HepG2 (cell line): ENCODE measurements around the gene ST6GALNAC6. TPM values are rescaled to one million over a fixed set of nuclear protein-coding genes. Genes with fewer than 3 reads are reported as not detected.

Source experiments
- ARID2 ChIP-seq: sonication (generic); formaldehyde crosslinking; IDR thresholded peaks from 2 replicates; pipeline ENCODE4 v1.8.1; 2022; ENCODE audit warnings: mild to moderate bottlenecking, missing genetic modification reagents, borderline replicate concordance
- ARID4A ChIP-seq: sonication (generic); formaldehyde crosslinking; IDR thresholded peaks from 2 replicates; pipeline ENCODE4 v1.5.0; 2020; ENCODE audit warnings: mild to moderate bottlenecking, missing genetic modification reagents, borderline replicate concordance
- ARNT ChIP-seq: fragments of 450-650 bp; IDR thresholded peaks from 2 replicates; pipeline ENCODE4 v1.6.1; 2017
- DNMT1 ChIP-seq: sonication (generic); formaldehyde crosslinking; IDR thresholded peaks from 2 replicates; pipeline ENCODE4 v1.5.1; 2020; ENCODE audit warnings: mild to moderate bottlenecking, missing genetic modification reagents
- FOXO1 ChIP-seq: sonication (generic); formaldehyde crosslinking; IDR thresholded peaks from 2 replicates; pipeline ENCODE4 v1.4.0; 2020; ENCODE audit warnings: missing genetic modification reagents
- HNRNPL ChIP-seq: fragments of 200-400 bp; formaldehyde crosslinking; IDR thresholded peaks from 2 replicates; pipeline ENCODE4 v1.6.1; 2017; ENCODE audit warnings: mild to moderate bottlenecking, low read depth, low read length
- HNRNPLL ChIP-seq: fragments of 200-400 bp; formaldehyde crosslinking; IDR thresholded peaks from 2 replicates; pipeline ENCODE4 v1.6.1; 2017; ENCODE audit warnings: mild to moderate bottlenecking, low read depth, low read length; ENCODE audit not compliant: poor library complexity, severe bottlenecking
- PHF5A ChIP-seq: IDR thresholded peaks from one replicate; pipeline ENCODE4 v1.6.1; 2018; ENCODE audit warnings: low read depth, missing genetic modification reagents; ENCODE audit not compliant: unreplicated experiment
- REPIN1 ChIP-seq: sonication (generic); formaldehyde crosslinking; IDR thresholded peaks from 2 replicates; pipeline ENCODE4 v1.8.0; 2022; ENCODE audit warnings: missing genetic modification reagents, low read depth, mild to moderate bottlenecking, borderline replicate concordance
- REXO4 ChIP-seq: sonication (generic); formaldehyde crosslinking; IDR thresholded peaks from 2 replicates; pipeline ENCODE4 v1.8.0; 2022; ENCODE audit warnings: missing genetic modification reagents, mild to moderate bottlenecking, borderline replicate concordance
- SNRNP70 ChIP-seq: fragments of 200-400 bp; formaldehyde crosslinking; IDR thresholded peaks from 2 replicates; pipeline ENCODE4 v1.6.1; 2017; ENCODE audit warnings: mild to moderate bottlenecking, low read depth, low read length, moderate library complexity
- SP4 ChIP-seq: sonication (generic); formaldehyde crosslinking; IDR thresholded peaks from 2 replicates; pipeline ENCODE4 v1.8.1; 2023; ENCODE audit warnings: mild to moderate bottlenecking, missing genetic modification reagents
- SUZ12 ChIP-seq: fragments of 150-350 bp; IDR thresholded peaks from 2 replicates; pipeline ENCODE4 v1.6.1; 2014; ENCODE audit warnings: low read depth, low read length
- ZFP1 ChIP-seq: IDR thresholded peaks from 2 replicates; pipeline ENCODE4 v1.6.1; 2016
- ZNF343 ChIP-seq: sonication (generic); formaldehyde crosslinking; IDR thresholded peaks from 2 replicates; pipeline ENCODE4 v1.4.0; 2020; ENCODE audit warnings: mild to moderate bottlenecking, missing genetic modification reagents
- ZNF607 ChIP-seq: sonication (generic); formaldehyde crosslinking; IDR thresholded peaks from 2 replicates; pipeline ENCODE4 v1.5.1; 2020; ENCODE audit warnings: missing genetic modification reagents, mild to moderate bottlenecking, borderline replicate concordance
- ZNF687 ChIP-seq: sonication (generic); formaldehyde crosslinking; IDR thresholded peaks from 2 replicates; pipeline ENCODE4 v1.5.1; 2020; ENCODE audit warnings: mild to moderate bottlenecking, missing genetic modification reagents, moderate library complexity
- ZZZ3 ChIP-seq: sonication (generic); formaldehyde crosslinking; IDR thresholded peaks from 2 replicates; pipeline ENCODE4 v1.4.0; 2020; ENCODE audit warnings: missing genetic modification reagents, mild to moderate bottlenecking, borderline replicate concordance
- polyA plus RNA-seq, 8 experiments: library from polyadenylated mRNA; depleted of rRNA in 3 of 8; stranded (reverse) in 7 of 8; unstranded in 1 of 8; fragments of >200 nt; fragmentation: Illumina TruSeq in 4 of 8; extraction: Trizol in 4 of 8; gene quantifications; 2 replicates each; pipeline versions ENCODE4 v1.2.1 to v1.2.3, GENCODE V29; 2011 to 2016; ENCODE audit warnings: low read depth in 4 of 8, missing spikeins in 1 of 8, mixed read lengths in 1 of 8; ENCODE audit not compliant: insufficient read depth in 1 of 8
- total RNA-seq, 5 experiments: library from RNA; depleted of rRNA; stranded (reverse); fragments of >200 nt; fragmentation: Illumina TruSeq; extraction: Trizol; gene quantifications; 2 replicates each; pipeline ENCODE4 v1.2.3, GENCODE V29; 2016; ENCODE audit warnings: low read depth in 1 of 5
- TF ChIP-seq, protein P1 (sequence below): IDR thresholded peaks from 2 replicates; pipeline ENCODE4 v1.6.1; 2016; ENCODE audit warnings: control low read depth

The ST6GALNAC6 gene
- total and polyA plus RNA-seq, 2 of the 13 experiments (the other 11 are each of a cell fraction or from before 2014, with no cell fraction given) = 18.5 to 65.4 TPM

DNA sequence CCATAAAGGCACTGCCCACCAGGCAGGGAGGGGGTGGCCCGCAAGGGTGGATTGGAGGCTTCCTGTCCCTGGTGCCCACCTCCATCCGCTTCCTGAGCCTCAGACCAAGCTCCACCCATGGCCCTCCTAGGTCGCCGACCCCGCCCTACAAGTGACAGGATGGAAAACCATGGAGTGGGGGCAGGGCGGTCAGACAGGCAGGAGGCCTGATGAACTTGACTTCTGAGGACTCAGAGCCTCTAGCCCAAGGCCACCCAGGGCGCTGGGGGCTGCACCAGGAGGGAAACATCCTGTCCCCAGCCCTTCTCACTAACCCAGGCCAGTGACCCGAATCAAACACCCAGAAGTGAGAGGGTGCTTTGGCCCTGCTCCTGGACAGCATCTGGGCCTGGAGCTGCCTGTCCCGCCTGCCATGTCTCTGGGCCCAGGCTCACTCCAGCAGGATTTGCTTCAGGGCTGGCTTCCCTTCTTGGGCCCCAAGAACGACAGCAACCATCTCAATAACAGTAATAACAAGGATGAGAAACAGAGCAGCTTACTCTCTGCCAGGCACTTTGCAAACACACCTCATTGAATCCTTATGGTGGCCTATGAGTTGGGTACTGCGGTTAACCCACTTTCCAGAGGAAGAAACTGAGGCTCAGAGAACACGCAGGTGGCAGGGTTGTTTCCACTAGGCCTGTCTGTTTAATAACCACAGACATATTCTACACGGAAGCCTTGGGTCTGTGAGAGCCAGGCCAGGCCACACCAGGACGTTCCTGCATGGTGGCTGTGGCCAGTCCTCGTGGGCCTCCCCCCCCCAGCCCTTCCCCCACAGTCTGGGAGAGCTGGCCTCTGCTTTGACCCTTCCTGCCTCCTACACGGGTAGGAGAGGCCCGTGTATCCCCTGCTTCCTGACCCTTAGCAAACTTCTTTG is 4.4 kb upstream of the ST6GALNAC6 start (continued):
- peak; percentile 86; the same call in 1 of the 2 replicates for TF ChIP-seq ARID4A (CRISPR knock-in tag)
- TF ChIP-seq PHF5A = peak; percentile 68
- TF ChIP-seq ARNT = no peak
- TF ChIP-seq DNMT1 (CRISPR knock-in tag) = 0 out of 2 replicates have a peak, but pooled peaks have one; percentile 57
- no peak for TF ChIP-seq REXO4
- peak; percentile 53; the same call in 1 of the 2 replicates for TF ChIP-seq REPIN1 (CRISPR knock-in tag)
- TF ChIP-seq FOXO1 (CRISPR knock-in tag) = peak; percentile 86
- 0 out of 2 replicates have a peak, but pooled peaks have one; percentile 27 for TF ChIP-seq ZNF607 (CRISPR knock-in tag)
- TF ChIP-seq HNRNPLL = no peak
- TF ChIP-seq, protein P1, sequence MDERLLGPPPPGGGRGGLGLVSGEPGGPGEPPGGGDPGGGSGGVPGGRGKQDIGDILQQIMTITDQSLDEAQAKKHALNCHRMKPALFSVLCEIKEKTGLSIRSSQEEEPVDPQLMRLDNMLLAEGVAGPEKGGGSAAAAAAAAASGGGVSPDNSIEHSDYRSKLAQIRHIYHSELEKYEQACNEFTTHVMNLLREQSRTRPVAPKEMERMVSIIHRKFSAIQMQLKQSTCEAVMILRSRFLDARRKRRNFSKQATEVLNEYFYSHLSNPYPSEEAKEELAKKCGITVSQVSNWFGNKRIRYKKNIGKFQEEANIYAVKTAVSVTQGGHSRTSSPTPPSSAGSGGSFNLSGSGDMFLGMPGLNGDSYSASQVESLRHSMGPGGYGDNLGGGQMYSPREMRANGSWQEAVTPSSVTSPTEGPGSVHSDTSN (CRISPR knock-in tag) = peak; percentile 42; the same call in 1 of the 2 replicates
- peak; percentile 38; the same call in 1 of the 2 replicates for TF ChIP-seq SP4 (CRISPR knock-in tag)
- peak; percentile 84 for TF ChIP-seq ZNF687
- TF ChIP-seq SUZ12 = no peak
- TF ChIP-seq ZNF343 (CRISPR knock-in tag) = no peak
- peak; percentile 79 for TF ChIP-seq HNRNPL
- TF ChIP-seq ARID2 = no peak
- TF ChIP-seq SNRNP70 = no peak
- 0 out of 2 replicates have a peak, but pooled peaks have one; percentile 57 for TF ChIP-seq ZFP1
- 0 out of 2 replicates have a peak, but pooled peaks have one; percentile 41 for TF ChIP-seq ZZZ3 (CRISPR knock-in tag)
